Tibial nerve (tissue), 4 donors: ENCODE results near the gene HNF1B.

ENCODE experiments used
- CTCF ChIP-seq, 5 experiments: fragments of 200-600 bp in 3 of 5; fragments of 450-650 bp in 2 of 5; sonication (generic) in 3 of 5; IDR thresholded peaks; one replicate each; pipeline ENCODE4 v1.5.1; 2016 to 2019; ENCODE audit warnings: antibody characterized with exemption in 5 of 5, mild to moderate bottlenecking in 3 of 5, moderate library complexity in 2 of 5
- EP300 ChIP-seq, 2 donors: sonication (generic); formaldehyde crosslinking; IDR thresholded peaks; one replicate each; pipeline ENCODE4 v1.6.1; 2017; ENCODE audit warnings: antibody characterized with exemption in 2 of 2, mild to moderate bottlenecking in 1 of 2
- POLR2A ChIP-seq, 2 donors: fragments of 450-650 bp; IDR thresholded peaks; one replicate each; pipeline ENCODE4 v1.6.1; 2017; ENCODE audit warnings: antibody characterized with exemption in 2 of 2, mild to moderate bottlenecking in 2 of 2, moderate library complexity in 2 of 2

GRCh38 chr17:37643869-37644268, 101.0 kb downstream of the HNF1B start:
- TF ChIP-seq CTCF (IDR thresholded peaks at IDR 0.05) = no peak
- TF ChIP-seq POLR2A (IDR thresholded peaks at IDR 0.05) = no peak
- no peak for TF ChIP-seq EP300 (IDR thresholded peaks at IDR 0.05)
